Adipose tissue (tissue), 3 donors: ENCODE data around the gene MEIS1. TPM values are rescaled to one million over a fixed set of nuclear protein-coding genes. Genes with fewer than 3 reads are reported as not detected.
A peak's percentile ranks its signal among the peaks of the same experiment; 100 is the strongest.

Experiments used
- H3K27ac ChIP-seq: one replicate; pipeline ENCODE4 v1.5.1; 2013; ENCODE audit warnings: low read depth, low read length
- WGBS, 3 donors: extraction: QIAGEN DNeasy Blood & Tissue Kit; methylation state at CpG; one replicate each; pipeline ENCODE4 v1.1.7; 2013; 5-methylcytosine and 5-hydroxymethylcytosine counted together
- polyA plus RNA-seq, 3 donors: library from polyadenylated mRNA; stranded (reverse); fragments of 200-250 nt; gene quantifications; one replicate each; pipeline ENCODE4 v1.2.3, GENCODE V29; 2013
- donor health status: healthy with polysubstance abuse.
- donor health status: Bipolar disorder and iron deficiency.
- donor health status: healthy.

MEIS1 gene
- polyA plus RNA-seq, 3 donors: 13.7 to 27.3 (median 21.3) TPM

- 21 to 47% (median 47%) methylated on average over 6 of the region's 6 CpGs for WGBS, 3 donors
- H3K27ac ChIP-seq: no peak overlapping the region
These were observed 6.8 kb downstream of the MEIS1 start for GRCh38 chr2:66441581-66442320.

- no peak overlapping the region for H3K27ac ChIP-seq
- WGBS, 3 donors: 17 to 52% (median 46%) methylated on average over 10 of the region's 10 CpGs
These were observed 7.7 kb downstream of the MEIS1 start for GRCh38 chr2:66442516-66443185.

- H3K27ac ChIP-seq: no peak overlapping the region
- 15 to 48% (median 41%) methylated on average over 17 of the region's 17 CpGs for WGBS, 3 donors
These were observed 8.5 kb downstream of the MEIS1 start for GRCh38 chr2:66443186-66443978.

- H3K27ac ChIP-seq: no peak overlapping the region
- WGBS, 3 donors: 11 to 45% (median 31%) methylated on average over 33 of the region's 33 CpGs
These were observed 9.3 kb downstream of the MEIS1 start for GRCh38 chr2:66443979-66444861.

GRCh38 chr2:66445076-66445924 is 10.4 kb downstream of the MEIS1 start:
- 7 to 21% (median 17%) methylated on average over 52 of the region's 52 CpGs for WGBS, 3 donors
- H3K27ac ChIP-seq: peak overlapping the region; percentile 87

GRCh38 chr2:66445925-66446871 is 11.3 kb downstream of the MEIS1 start:
- 6 to 23% (median 13%) methylated on average over 66 of the region's 66 CpGs for WGBS, 3 donors
- peak overlapping the region; percentile 87 for H3K27ac ChIP-seq

- H3K27ac ChIP-seq: no peak overlapping the region
- WGBS, 3 donors: 25 to 65% (median 52%) methylated on average over 8 of the region's 8 CpGs
These were observed 12.0 kb downstream of the MEIS1 start for GRCh38 chr2:66446941-66447340.

- 28 to 62% (median 57%) methylated on average over 2 of the region's 2 CpGs for WGBS, 3 donors
- H3K27ac ChIP-seq: no peak overlapping the region
These were observed 12.8 kb downstream of the MEIS1 start for GRCh38 chr2:66447677-66448076.

- H3K27ac ChIP-seq: no peak overlapping the region
These were observed 13.4 kb downstream of the MEIS1 start for GRCh38 chr2:66448136-66448991.

GRCh38 chr2:66452214-66452613 is 17.3 kb downstream of the MEIS1 start:
- H3K27ac ChIP-seq: no peak overlapping the region

More at GRCh38 chr2:66448136-66448991, 13.4 kb downstream of the MEIS1 start:
- 42 to 66% (median 55%) methylated on average over 3 of the region's 3 CpGs for WGBS, 3 donors

GRCh38 chr2:66452917-66453316 is 18.0 kb downstream of the MEIS1 start:
- H3K27ac ChIP-seq: no peak overlapping the region
- WGBS, 3 donors: 53 to 79% (median 78%) methylated on average over 2 of the region's 2 CpGs

GRCh38 chr2:66455490-66455889 is 20.6 kb downstream of the MEIS1 start:
- 65 to 77% (median 74%) methylated on average over 2 of the region's 2 CpGs for WGBS, 3 donors
- peak overlapping the region; percentile 73 for H3K27ac ChIP-seq

- WGBS, 3 donors: 42 to 66% (median 58%) methylated on average over 7 of the region's 7 CpGs
- H3K27ac ChIP-seq: no peak overlapping the region
These were observed 21.5 kb downstream of the MEIS1 start for GRCh38 chr2:66456183-66457041.

- H3K27ac ChIP-seq: no peak overlapping the region
- WGBS, 3 donors: 46 to 82% (median 73%) methylated on average over 6 of the region's 6 CpGs
These were observed 22.6 kb downstream of the MEIS1 start for GRCh38 chr2:66457545-66457944.

GRCh38 chr2:66460031-66460430 is 25.1 kb downstream of the MEIS1 start:
- H3K27ac ChIP-seq: no peak overlapping the region
- 22 to 58% (median 51%) methylated on average over 1 of the region's 1 CpG for WGBS, 3 donors
